GM23338 (cell line): Measurements from ENCODE around the gene CECR2. TPM values are rescaled to one million over a fixed set of nuclear protein-coding genes. Genes with fewer than 3 reads are reported as not detected.
A peak's percentile ranks its signal among the peaks of the same experiment; 100 is the strongest.

Experiments
- ATAC-seq: fragments of 200-7000 bp; cut with Tn5 transposase; 3 replicates; pipeline ENCODE4 v1.9.1; 2020
- DNase-seq: peaks from one replicate; pipeline ENCODE4 v3.0.0-alpha.2; 2015; ENCODE audit warnings: low spot score
- H2AFZ ChIP-seq: fragments of 200-600 bp; sonication (generic); 2 replicates; pipeline ENCODE4 v1.8.0; 2016; ENCODE audit warnings: antibody characterized with exemption, mild to moderate bottlenecking, moderate library complexity
- H3F3A ChIP-seq: fragments of 200-600 bp; sonication (generic); replicated peaks from 2 replicates; pipeline ENCODE4 v1.8.0; 2017; ENCODE audit warnings: antibody characterized with exemption, mixed run types, low read depth
- H3K27ac ChIP-seq: fragments of 200-600 bp; sonication (generic); 2 replicates; pipeline ENCODE4 v1.6.1; 2016; ENCODE audit warnings: low read depth
- H3K27me3 ChIP-seq: fragments of 200-600 bp; sonication (generic); 2 replicates; pipeline ENCODE4 v1.8.0; 2016; ENCODE audit warnings: mild to moderate bottlenecking, mixed run types, moderate library complexity; ENCODE audit not compliant: insufficient read depth
- H3K36me3 ChIP-seq: fragments of 200-600 bp; sonication (generic); 2 replicates; pipeline ENCODE4 v1.8.0; 2016; ENCODE audit warnings: mild to moderate bottlenecking; ENCODE audit not compliant: insufficient read depth
- H3K4me1 ChIP-seq: fragments of 200-600 bp; sonication (generic); 2 replicates; pipeline ENCODE4 v1.8.0; 2016; ENCODE audit warnings: mild to moderate bottlenecking, moderate library complexity; ENCODE audit not compliant: insufficient read depth
- H3K4me2 ChIP-seq: fragments of 200-600 bp; sonication (generic); 2 replicates; pipeline ENCODE4 v1.7.1; 2017; ENCODE audit warnings: mixed run types
- H3K4me3 ChIP-seq: fragments of 200-600 bp; sonication (generic); 2 replicates; pipeline ENCODE4 v1.6.1; 2016; ENCODE audit warnings: mixed run types
- H3K79me2 ChIP-seq: fragments of 200-600 bp; sonication (generic); replicated peaks from 2 replicates; pipeline ENCODE4 v1.8.0; 2017; ENCODE audit warnings: mild to moderate bottlenecking; ENCODE audit not compliant: insufficient read depth
- H3K9me2 ChIP-seq: fragments of 200-600 bp; sonication (generic); 2 replicates; pipeline ENCODE4 v1.8.0; 2017; ENCODE audit not compliant: insufficient read depth
- H4K20me1 ChIP-seq: fragments of 200-600 bp; sonication (generic); replicated peaks from 2 replicates; pipeline ENCODE4 v1.8.0; 2017; ENCODE audit warnings: mild to moderate bottlenecking; ENCODE audit not compliant: insufficient read depth
- H3K27ac Mint-ChIP-seq: 2 replicates; pipeline ENCODE4 v1.8.0; 2020; ENCODE audit warnings: inconsistent platforms, mild to moderate bottlenecking, moderate library complexity, mixed read lengths
- H3K27me3 Mint-ChIP-seq: 3 replicates; pipeline ENCODE4 v1.8.0; 2022; ENCODE audit warnings: low read depth, mild to moderate bottlenecking, moderate library complexity, mixed read lengths, inconsistent platforms; ENCODE audit not compliant: insufficient read depth, poor library complexity
- H3K36me3 Mint-ChIP-seq: 3 replicates; pipeline ENCODE4 v1.8.0; 2021; ENCODE audit warnings: low read depth, mild to moderate bottlenecking, inconsistent platforms, moderate library complexity, mixed read lengths
- H3K4me1 Mint-ChIP-seq: 3 replicates; pipeline ENCODE4 v1.8.0; 2020; ENCODE audit warnings: mild to moderate bottlenecking, inconsistent platforms, mixed read lengths
- H3K4me3 Mint-ChIP-seq: 3 replicates; pipeline ENCODE4 v1.8.0; 2021; ENCODE audit warnings: moderate library complexity, mild to moderate bottlenecking, inconsistent platforms, mixed read lengths
- H3K9me3 Mint-ChIP-seq: 3 replicates; pipeline ENCODE4 v1.8.0; 2020; ENCODE audit warnings: moderate library complexity, mild to moderate bottlenecking, inconsistent platforms, mixed read lengths
- EZH2phosphoT487 ChIP-seq: fragments of 200-600 bp; sonication (generic); IDR thresholded peaks from one replicate; pipeline ENCODE4 v1.8.1; 2018; ENCODE audit warnings: antibody characterized with exemption; ENCODE audit not compliant: unreplicated experiment
- JUNB ChIP-seq: IDR thresholded peaks from one replicate; pipeline ENCODE4 v1.6.1; 2016; ENCODE audit warnings: antibody characterized with exemption; ENCODE audit not compliant: unreplicated experiment
- STAT1 ChIP-seq: IDR thresholded peaks from one replicate; pipeline ENCODE4 v1.6.1; 2016; ENCODE audit warnings: antibody characterized with exemption; ENCODE audit not compliant: unreplicated experiment
- ZNF114 ChIP-seq: fragments of 250-450 bp; sonication (Bioruptor Pico); IDR thresholded peaks from 2 replicates; pipeline ENCODE4 v1.5.0; 2020; ENCODE audit warnings: mild to moderate bottlenecking, moderate library complexity
- ZNF331 ChIP-seq: fragments of 250-450 bp; sonication (Bioruptor Pico); IDR thresholded peaks from 2 replicates; pipeline ENCODE4 v1.5.0; 2020; ENCODE audit warnings: low read depth, mild to moderate bottlenecking, moderate library complexity
- polyA plus RNA-seq: library from polyadenylated mRNA; unstranded; fragments of >200 nt; fragmentation: Nextera tagmentation; extraction: Ambion mirVana; gene quantifications from 2 replicates; pipeline ENCODE4 v1.2.1, GENCODE V29; 2016
- total RNA-seq: library from RNA; depleted of rRNA; stranded (reverse); fragments of >200 nt; shearing (Covaris generic); gene quantifications from 2 replicates; pipeline ENCODE4 v1.2.3, GENCODE V29; 2014
- TF ChIP-seq, protein P1 (sequence below): fragments of 250-450 bp; sonication (Bioruptor Pico); IDR thresholded peaks from 2 replicates; pipeline ENCODE4 v1.5.0; 2020; ENCODE audit warnings: mild to moderate bottlenecking, moderate library complexity
- TF ChIP-seq, protein P2 (sequence below), 2 experiments: fragments of 200-600 bp in 1 of 2; sonication (generic) in 1 of 2; conservative IDR thresholded peaks; 2 replicates each; pipeline versions ENCODE4 v1.5.1 to v1.6.1; 2016 to 2017; ENCODE audit warnings: antibody characterized with exemption in 2 of 2, low read depth in 2 of 2, mild to moderate bottlenecking in 2 of 2, moderate library complexity in 1 of 2

CECR2 gene
- total and polyA plus RNA-seq, 2 experiments from 2014 or later: 18.4 to 110 TPM

DNA sequence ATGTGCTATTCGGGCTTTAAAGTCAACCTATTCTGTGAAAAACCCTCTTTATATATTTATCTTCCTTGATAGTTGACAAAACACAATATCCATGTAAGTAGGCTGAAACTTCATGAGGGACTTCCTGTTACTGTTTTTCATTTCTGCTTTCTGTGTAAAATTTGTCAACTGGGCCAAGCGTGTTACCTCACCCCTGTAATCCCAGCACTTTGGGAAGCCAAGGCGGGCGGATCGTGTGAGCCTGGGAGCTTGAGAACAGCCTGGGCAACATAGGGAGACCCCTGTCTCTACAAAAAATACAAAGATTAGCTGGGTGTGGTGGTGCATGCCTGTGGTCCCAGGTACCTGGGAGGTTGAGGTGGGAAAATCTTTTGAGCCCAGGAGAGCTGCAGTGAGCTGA is 127.6 kb downstream of the CECR2 start (continued):
- TF ChIP-seq, protein P1, sequence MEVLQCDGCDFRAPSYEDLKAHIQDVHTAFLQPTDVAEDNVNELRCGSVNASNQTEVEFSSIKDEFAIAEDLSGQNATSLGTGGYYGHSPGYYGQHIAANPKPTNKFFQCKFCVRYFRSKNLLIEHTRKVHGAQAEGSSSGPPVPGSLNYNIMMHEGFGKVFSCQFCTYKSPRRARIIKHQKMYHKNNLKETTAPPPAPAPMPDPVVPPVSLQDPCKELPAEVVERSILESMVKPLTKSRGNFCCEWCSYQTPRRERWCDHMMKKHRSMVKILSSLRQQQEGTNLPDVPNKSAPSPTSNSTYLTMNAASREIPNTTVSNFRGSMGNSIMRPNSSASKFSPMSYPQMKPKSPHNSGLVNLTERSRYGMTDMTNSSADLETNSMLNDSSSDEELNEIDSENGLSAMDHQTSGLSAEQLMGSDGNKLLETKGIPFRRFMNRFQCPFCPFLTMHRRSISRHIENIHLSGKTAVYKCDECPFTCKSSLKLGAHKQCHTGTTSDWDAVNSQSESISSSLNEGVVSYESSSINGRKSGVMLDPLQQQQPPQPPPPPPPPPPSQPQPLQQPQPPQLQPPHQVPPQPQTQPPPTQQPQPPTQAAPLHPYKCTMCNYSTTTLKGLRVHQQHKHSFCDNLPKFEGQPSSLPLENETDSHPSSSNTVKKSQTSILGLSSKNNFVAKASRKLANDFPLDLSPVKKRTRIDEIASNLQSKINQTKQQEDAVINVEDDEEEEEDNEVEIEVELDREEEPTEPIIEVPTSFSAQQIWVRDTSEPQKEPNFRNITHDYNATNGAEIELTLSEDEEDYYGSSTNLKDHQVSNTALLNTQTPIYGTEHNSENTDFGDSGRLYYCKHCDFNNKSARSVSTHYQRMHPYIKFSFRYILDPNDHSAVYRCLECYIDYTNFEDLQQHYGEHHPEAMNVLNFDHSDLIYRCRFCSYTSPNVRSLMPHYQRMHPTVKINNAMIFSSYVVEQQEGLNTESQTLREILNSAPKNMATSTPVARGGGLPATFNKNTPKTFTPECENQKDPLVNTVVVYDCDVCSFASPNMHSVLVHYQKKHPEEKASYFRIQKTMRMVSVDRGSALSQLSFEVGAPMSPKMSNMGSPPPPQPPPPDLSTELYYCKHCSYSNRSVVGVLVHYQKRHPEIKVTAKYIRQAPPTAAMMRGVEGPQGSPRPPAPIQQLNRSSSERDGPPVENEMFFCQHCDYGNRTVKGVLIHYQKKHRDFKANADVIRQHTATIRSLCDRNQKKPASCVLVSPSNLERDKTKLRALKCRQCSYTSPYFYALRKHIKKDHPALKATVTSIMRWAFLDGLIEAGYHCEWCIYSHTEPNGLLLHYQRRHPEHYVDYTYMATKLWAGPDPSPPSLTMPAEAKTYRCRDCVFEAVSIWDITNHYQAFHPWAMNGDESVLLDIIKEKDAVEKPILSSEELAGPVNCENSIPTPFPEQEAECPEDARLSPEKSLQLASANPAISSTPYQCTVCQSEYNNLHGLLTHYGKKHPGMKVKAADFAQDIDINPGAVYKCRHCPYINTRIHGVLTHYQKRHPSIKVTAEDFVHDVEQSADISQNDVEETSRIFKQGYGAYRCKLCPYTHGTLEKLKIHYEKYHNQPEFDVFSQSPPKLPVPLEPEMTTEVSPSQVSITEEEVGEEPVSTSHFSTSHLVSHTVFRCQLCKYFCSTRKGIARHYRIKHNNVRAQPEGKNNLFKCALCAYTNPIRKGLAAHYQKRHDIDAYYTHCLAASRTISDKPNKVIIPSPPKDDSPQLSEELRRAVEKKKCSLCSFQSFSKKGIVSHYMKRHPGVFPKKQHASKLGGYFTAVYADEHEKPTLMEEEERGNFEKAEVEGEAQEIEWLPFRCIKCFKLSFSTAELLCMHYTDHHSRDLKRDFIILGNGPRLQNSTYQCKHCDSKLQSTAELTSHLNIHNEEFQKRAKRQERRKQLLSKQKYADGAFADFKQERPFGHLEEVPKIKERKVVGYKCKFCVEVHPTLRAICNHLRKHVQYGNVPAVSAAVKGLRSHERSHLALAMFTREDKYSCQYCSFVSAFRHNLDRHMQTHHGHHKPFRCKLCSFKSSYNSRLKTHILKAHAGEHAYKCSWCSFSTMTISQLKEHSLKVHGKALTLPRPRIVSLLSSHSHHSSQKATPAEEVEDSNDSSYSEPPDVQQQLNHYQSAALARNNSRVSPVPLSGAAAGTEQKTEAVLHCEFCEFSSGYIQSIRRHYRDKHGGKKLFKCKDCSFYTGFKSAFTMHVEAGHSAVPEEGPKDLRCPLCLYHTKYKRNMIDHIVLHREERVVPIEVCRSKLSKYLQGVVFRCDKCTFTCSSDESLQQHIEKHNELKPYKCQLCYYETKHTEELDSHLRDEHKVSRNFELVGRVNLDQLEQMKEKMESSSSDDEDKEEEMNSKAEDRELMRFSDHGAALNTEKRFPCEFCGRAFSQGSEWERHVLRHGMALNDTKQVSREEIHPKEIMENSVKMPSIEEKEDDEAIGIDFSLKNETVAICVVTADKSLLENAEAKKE (CRISPR knock-in tag): no peak
- TF ChIP-seq EZH2phosphoT487: no peak
- TF ChIP-seq ZNF114 (CRISPR knock-in tag): no peak
- TF ChIP-seq JUNB: no peak
- TF ChIP-seq, protein P2, sequence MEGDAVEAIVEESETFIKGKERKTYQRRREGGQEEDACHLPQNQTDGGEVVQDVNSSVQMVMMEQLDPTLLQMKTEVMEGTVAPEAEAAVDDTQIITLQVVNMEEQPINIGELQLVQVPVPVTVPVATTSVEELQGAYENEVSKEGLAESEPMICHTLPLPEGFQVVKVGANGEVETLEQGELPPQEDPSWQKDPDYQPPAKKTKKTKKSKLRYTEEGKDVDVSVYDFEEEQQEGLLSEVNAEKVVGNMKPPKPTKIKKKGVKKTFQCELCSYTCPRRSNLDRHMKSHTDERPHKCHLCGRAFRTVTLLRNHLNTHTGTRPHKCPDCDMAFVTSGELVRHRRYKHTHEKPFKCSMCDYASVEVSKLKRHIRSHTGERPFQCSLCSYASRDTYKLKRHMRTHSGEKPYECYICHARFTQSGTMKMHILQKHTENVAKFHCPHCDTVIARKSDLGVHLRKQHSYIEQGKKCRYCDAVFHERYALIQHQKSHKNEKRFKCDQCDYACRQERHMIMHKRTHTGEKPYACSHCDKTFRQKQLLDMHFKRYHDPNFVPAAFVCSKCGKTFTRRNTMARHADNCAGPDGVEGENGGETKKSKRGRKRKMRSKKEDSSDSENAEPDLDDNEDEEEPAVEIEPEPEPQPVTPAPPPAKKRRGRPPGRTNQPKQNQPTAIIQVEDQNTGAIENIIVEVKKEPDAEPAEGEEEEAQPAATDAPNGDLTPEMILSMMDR (conservative IDR thresholded peaks at IDR 0.05; ENCODE audit: low read depth in 2 of 2): no peak
- no peak for TF ChIP-seq STAT1

DNA sequence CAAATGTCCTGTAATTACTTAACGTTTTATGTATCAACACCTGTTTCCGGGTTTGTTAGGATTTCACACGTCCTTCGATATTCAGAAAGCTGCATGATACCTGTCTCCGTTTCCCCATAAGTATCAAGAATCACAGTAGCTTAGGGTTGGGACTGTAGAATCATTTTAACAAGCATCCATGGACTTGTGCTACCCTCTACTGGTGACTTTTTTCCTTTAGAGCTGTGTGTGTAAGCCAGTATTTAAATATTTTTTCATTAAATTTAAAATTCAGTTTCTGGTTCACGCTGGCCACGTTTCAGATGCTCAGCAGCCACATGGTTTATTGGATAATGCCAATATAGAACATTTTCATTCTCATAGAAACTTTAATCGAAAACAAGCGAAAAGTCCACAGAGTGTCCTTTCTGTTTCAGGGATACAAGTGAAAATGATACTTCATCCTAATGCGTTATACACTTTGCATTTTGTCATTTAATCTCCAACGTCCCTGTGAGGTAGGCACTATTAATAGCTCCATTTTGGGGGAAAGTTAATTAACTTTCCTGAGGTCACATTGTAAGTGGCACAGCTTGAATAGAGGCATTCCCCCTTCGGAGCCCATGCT is 132.5 kb downstream of the CECR2 start:
- Histone ChIP-seq H3K4me2 (no peak overlapping the region), H3K9me2 (no peaks in the 10 kb centered on the region), H3K27me3 (no peaks in the 10 kb centered on the region), H3K4me1 (no peaks in the 10 kb centered on the region), H3K4me3 (no peak overlapping the region), H3K27ac (0 out of 2 replicates have a peak overlapping the region, but pooled peaks have one; percentile 1), H2AFZ (no peak overlapping the region), H4K20me1 (peaks cover 8% of the 10 kb centered on the region), H3F3A (peaks cover 5% of the 10 kb centered on the region; the same call in 1 of the 2 replicates), H3K79me2 (peaks cover 43% of the 10 kb centered on the region), H3K36me3 (peaks cover 34% of the 10 kb centered on the region; the same call in 1 of the 2 replicates)
- ATAC-seq: peak; percentile 88
- no peaks in the 10 kb centered on the region for H3K4me1 Mint-ChIP-seq
- no peak overlapping the region for H3K4me3 Mint-ChIP-seq
- TF ChIP-seq, protein P2 (conservative IDR thresholded peaks at IDR 0.05; ENCODE audit: low read depth in 2 of 2): peak; percentile 65 to 79
- no peak for TF ChIP-seq ZNF331 (CRISPR knock-in tag)
- H3K9me3 Mint-ChIP-seq: no peaks in the 10 kb centered on the region; the same call in 2 of the 3 replicates
- no peak overlapping the region for H3K27ac Mint-ChIP-seq
- H3K27me3 Mint-ChIP-seq: peaks cover 6% of the 10 kb centered on the region
- DNase-seq: peak; percentile 81
- peaks cover 88% of the 10 kb centered on the region for H3K36me3 Mint-ChIP-seq
